Tibial nerve (tissue), 4 donors: ENCODE data around the gene DDX56. TPM values are rescaled to one million over a fixed set of nuclear protein-coding genes. Genes with fewer than 3 reads are reported as not detected.
A peak's percentile ranks its signal among the peaks of the same experiment; 100 is the strongest.

Source experiments
- DNase-seq, 2 donors: peaks; one replicate each; pipeline ENCODE4 v3.0.0-alpha.2; 2019; ENCODE audit warnings: low spot score in 2 of 2
- H3K27ac ChIP-seq, 4 donors: fragments of 200-600 bp; sonication (generic) in 3 of 4; one replicate each; pipeline ENCODE4 v1.5.1; 2017 to 2019; ENCODE audit warnings: mild to moderate bottlenecking in 1 of 4
- H3K27me3 ChIP-seq, 2 donors: fragments of 200-600 bp; sonication (generic) in 1 of 2; one replicate each; pipeline versions ENCODE4 v1.5.1 to v1.6.0; 2017 to 2019
- H3K36me3 ChIP-seq, 3 donors: fragments of 200-600 bp; sonication (generic); one replicate each; pipeline ENCODE4 v1.5.1; 2018 to 2019
- H3K4me1 ChIP-seq, 4 donors: fragments of 200-600 bp; sonication (generic) in 3 of 4; one replicate each; pipeline ENCODE4 v1.5.1; 2017 to 2019
- H3K4me3 ChIP-seq, 4 donors: fragments of 200-600 bp; sonication (generic) in 3 of 4; one replicate each; pipeline ENCODE4 v1.5.1; 2017 to 2019; ENCODE audit warnings: mild to moderate bottlenecking in 1 of 4, moderate library complexity in 1 of 4
- H3K9me3 ChIP-seq, 4 donors: fragments of 200-600 bp; sonication (generic) in 3 of 4; one replicate each; pipeline ENCODE4 v1.5.1; 2017 to 2019
- EP300 ChIP-seq, 2 donors: sonication (generic); formaldehyde crosslinking; IDR thresholded peaks; one replicate each; pipeline ENCODE4 v1.6.1; 2017; ENCODE audit warnings: antibody characterized with exemption in 2 of 2, mild to moderate bottlenecking in 1 of 2
- POLR2A ChIP-seq, 2 donors: fragments of 450-650 bp; IDR thresholded peaks; one replicate each; pipeline ENCODE4 v1.6.1; 2017; ENCODE audit warnings: antibody characterized with exemption in 2 of 2, mild to moderate bottlenecking in 2 of 2, moderate library complexity in 2 of 2
- WGBS, 2 donors: methylation state at CpG; one replicate each; pipeline ENCODE4 v1.1.5; 2018; 5-methylcytosine and 5-hydroxymethylcytosine counted together
- total RNA-seq, 4 donors: library from RNA; depleted of rRNA; stranded (reverse); fragments of >200 nt; gene quantifications; one replicate each; pipeline ENCODE4 v1.1.0, GENCODE V29; 2016
- TF ChIP-seq, protein P1 (sequence below), 5 experiments: fragments of 200-600 bp in 3 of 5; fragments of 450-650 bp in 2 of 5; sonication (generic) in 3 of 5; IDR thresholded peaks; one replicate each; pipeline ENCODE4 v1.5.1; 2016 to 2019; ENCODE audit warnings: antibody characterized with exemption in 5 of 5, mild to moderate bottlenecking in 3 of 5, moderate library complexity in 2 of 5

Gene DDX56
- total RNA-seq, 4 donors from 2014 or later = 42.4 to 59.1 (median 56.5) TPM

GRCh38 chr7:44618753-44619152 lies 45.0 kb upstream of the DDX56 start:
- Histone ChIP-seq H3K27me3 (no peaks in the 10 kb centered on the region), H3K9me3 (no peaks in the 10 kb centered on the region), H3K4me1 (peaks cover 0 to 65% (median 8%) of the 10 kb centered on the region in 4 donors), H3K27ac (no peak overlapping the region), H3K36me3 (peaks cover 0 to 6% (median 0%) of the 10 kb centered on the region in 3 donors), H3K4me3 (no peak overlapping the region)
- no peak for DNase-seq
- TF ChIP-seq EP300 (IDR thresholded peaks at IDR 0.05) (no peak), POLR2A (IDR thresholded peaks at IDR 0.05) (no peak)
- TF ChIP-seq, protein P1, sequence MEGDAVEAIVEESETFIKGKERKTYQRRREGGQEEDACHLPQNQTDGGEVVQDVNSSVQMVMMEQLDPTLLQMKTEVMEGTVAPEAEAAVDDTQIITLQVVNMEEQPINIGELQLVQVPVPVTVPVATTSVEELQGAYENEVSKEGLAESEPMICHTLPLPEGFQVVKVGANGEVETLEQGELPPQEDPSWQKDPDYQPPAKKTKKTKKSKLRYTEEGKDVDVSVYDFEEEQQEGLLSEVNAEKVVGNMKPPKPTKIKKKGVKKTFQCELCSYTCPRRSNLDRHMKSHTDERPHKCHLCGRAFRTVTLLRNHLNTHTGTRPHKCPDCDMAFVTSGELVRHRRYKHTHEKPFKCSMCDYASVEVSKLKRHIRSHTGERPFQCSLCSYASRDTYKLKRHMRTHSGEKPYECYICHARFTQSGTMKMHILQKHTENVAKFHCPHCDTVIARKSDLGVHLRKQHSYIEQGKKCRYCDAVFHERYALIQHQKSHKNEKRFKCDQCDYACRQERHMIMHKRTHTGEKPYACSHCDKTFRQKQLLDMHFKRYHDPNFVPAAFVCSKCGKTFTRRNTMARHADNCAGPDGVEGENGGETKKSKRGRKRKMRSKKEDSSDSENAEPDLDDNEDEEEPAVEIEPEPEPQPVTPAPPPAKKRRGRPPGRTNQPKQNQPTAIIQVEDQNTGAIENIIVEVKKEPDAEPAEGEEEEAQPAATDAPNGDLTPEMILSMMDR (IDR thresholded peaks at IDR 0.05) = no peak
- 72 to 83% methylated on average over 3 of the region's 3 CpGs for WGBS, 2 donors

GRCh38 chr7:44618045-44618444 lies 44.3 kb upstream of the DDX56 start:
- peaks cover 0 to 6% (median 0%) of the 10 kb centered on the region in 3 donors for H3K36me3 ChIP-seq
- no peak overlapping the region for H3K4me3 ChIP-seq
- H3K4me1 ChIP-seq = peaks cover 0 to 58% (median 7%) of the 10 kb centered on the region in 4 donors
- H3K9me3 ChIP-seq = no peaks in the 10 kb centered on the region
- no peak overlapping the region for H3K27ac ChIP-seq
- no peaks in the 10 kb centered on the region for H3K27me3 ChIP-seq
- TF ChIP-seq POLR2A (IDR thresholded peaks at IDR 0.05) (no peak), EP300 (IDR thresholded peaks at IDR 0.05) (no peak)
- TF ChIP-seq, protein P1 (IDR thresholded peaks at IDR 0.05) = no peak
- no peak for DNase-seq
- WGBS, 2 donors = 94 to 97% methylated on average over 1 of the region's 1 CpG

DNA sequence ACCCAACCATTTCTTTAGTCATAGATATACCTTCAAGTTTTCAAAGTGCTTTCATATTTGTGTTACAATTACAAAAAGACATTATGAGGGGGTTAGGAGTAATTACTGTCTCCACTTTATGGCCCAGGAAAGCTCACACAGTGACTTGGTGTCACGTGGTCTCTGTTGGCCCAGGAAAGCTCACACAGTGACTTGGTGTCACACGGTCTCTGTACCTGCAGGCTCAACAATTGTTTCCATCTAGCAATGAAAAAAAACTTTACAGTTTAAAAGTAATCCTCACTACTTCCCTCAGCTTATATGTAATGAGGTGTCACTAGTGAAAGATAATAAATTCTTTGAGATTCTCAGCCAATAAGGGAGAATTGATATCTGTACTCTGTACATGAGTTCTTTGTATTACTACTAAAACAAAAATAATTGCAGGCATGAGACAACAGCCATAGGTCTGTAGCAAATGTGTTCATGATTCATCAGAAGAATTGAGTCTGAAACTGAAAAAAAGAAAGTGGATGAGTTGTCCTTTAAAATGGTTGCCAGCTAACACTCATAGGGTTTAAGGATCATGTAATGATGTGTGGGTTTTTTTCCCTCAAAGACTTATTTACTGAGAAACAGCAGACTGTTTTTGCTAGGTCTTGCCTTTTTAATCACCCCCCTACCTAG lies 43.6 kb upstream of the DDX56 start:
- H3K9me3 ChIP-seq = no peaks in the 10 kb centered on the region
- H3K27ac ChIP-seq = no peak overlapping the region
- peaks cover 0 to 6% (median 0%) of the 10 kb centered on the region in 3 donors for H3K36me3 ChIP-seq
- H3K4me3 ChIP-seq = no peak overlapping the region
- TF ChIP-seq EP300 (IDR thresholded peaks at IDR 0.05) (no peak), POLR2A (IDR thresholded peaks at IDR 0.05) (no peak)
- TF ChIP-seq, protein P1 (IDR thresholded peaks at IDR 0.05) = no peak
- no peaks in the 10 kb centered on the region for H3K27me3 ChIP-seq
- DNase-seq = no peak
- peaks cover 0 to 51% (median 4%) of the 10 kb centered on the region in 4 donors for H3K4me1 ChIP-seq
- 72 to 74% methylated on average over 2 of the region's 2 CpGs for WGBS, 2 donors

DNA sequence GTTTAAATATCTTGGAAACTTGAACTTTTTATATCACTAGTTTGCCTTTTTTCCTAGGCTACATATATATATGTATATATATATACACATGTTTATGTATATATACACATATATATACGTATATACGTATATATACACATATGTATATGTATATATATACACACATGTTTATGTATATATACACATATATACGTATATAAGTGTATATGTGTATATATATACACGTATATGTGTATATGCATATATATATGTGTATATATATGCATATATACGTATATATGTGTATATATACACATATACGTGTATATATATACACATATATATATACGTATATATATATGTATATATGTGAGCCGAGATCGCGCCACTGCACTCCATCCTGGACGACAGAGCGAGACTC lies 42.8 kb upstream of the DDX56 start:
- TF ChIP-seq, protein P1 (IDR thresholded peaks at IDR 0.05) = no peak
- no peak for TF ChIP-seq POLR2A (IDR thresholded peaks at IDR 0.05)
- TF ChIP-seq EP300 (IDR thresholded peaks at IDR 0.05) = no peak

DNA sequence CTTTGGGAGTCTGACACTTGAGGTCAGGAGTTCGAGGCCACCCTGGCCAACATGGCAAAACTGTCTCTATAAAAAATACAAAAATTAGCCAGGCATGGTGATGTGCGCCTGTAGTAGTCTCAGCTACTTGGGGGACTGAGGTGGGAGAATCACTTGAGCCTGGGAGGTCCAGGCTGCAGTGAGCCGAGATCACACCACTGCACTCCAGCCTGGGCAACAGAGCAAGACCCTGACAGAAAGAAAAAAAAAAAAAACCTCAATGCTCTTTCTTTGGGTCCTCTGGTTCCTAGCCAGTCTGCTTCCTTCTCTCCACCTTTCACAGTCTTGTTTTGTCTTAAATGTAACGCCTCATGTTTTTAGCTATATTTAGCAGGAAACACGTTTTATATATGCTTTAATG lies 42.1 kb upstream of the DDX56 start:
- H3K27me3 ChIP-seq = no peaks in the 10 kb centered on the region
- no peak for TF ChIP-seq POLR2A (IDR thresholded peaks at IDR 0.05)
- no peak for TF ChIP-seq EP300 (IDR thresholded peaks at IDR 0.05)
- TF ChIP-seq, protein P1 (IDR thresholded peaks at IDR 0.05) = no peak
- H3K9me3 ChIP-seq = no peaks in the 10 kb centered on the region
- peaks cover 0 to 37% (median 4%) of the 10 kb centered on the region in 4 donors for H3K4me1 ChIP-seq
- peak overlapping the region in 2 of 4 donors; percentile 9 to 51 for H3K27ac ChIP-seq
- H3K36me3 ChIP-seq = peaks cover 0 to 6% (median 0%) of the 10 kb centered on the region in 3 donors
- no peak overlapping the region for H3K4me3 ChIP-seq
- no peak for DNase-seq
- 85 to 93% methylated on average over 5 of the region's 5 CpGs for WGBS, 2 donors

More for the DNA sequence above, 42.8 kb upstream of the DDX56 start:
- Histone ChIP-seq H3K4me3 (no peak overlapping the region), H3K27me3 (no peaks in the 10 kb centered on the region), H3K4me1 (peaks cover 0 to 44% (median 4%) of the 10 kb centered on the region in 4 donors), H3K9me3 (no peaks in the 10 kb centered on the region), H3K36me3 (peaks cover 0 to 6% (median 0%) of the 10 kb centered on the region in 3 donors), H3K27ac (no peak overlapping the region)
- 89 to 92% methylated on average over 12 of the region's 12 CpGs for WGBS, 2 donors
- DNase-seq = no peak
